Left lung (tissue), 10 donors: ENCODE measurements around the gene SLC25A38. TPM values are rescaled to one million over a fixed set of nuclear protein-coding genes. Genes with fewer than 3 reads are reported as not detected.
A peak's percentile ranks its signal among the peaks of the same experiment; 100 is the strongest.

ENCODE experiments used
- ATAC-seq: fragments of 200-7000 bp; cut with Tn5 transposase; one replicate; pipeline ENCODE4 v1.9.1; 2020; ENCODE audit warnings: moderate library complexity
- DNase-seq, 4 donors: peaks; one replicate each; pipeline ENCODE4 v3.0.0-alpha.2; 2013 to 2020
- H3K27ac ChIP-seq, 2 donors: fragments of 200-600 bp; sonication (generic) in 1 of 2; one replicate each; pipeline versions ENCODE4 v1.5.0 to v1.8.0; 2020 to 2021
- H3K27me3 ChIP-seq, 2 donors: fragments of 200-600 bp; sonication (generic) in 1 of 2; one replicate each; pipeline versions ENCODE4 v1.5.0 to v1.8.0; 2020 to 2021
- H3K36me3 ChIP-seq, 2 donors: fragments of 200-600 bp; sonication (generic) in 1 of 2; one replicate each; pipeline versions ENCODE4 v1.5.0 to v1.8.0; 2020 to 2021
- H3K4me1 ChIP-seq, 2 donors: fragments of 200-600 bp; one replicate each; pipeline ENCODE4 v1.8.0; 2021
- H3K4me3 ChIP-seq, 2 donors: fragments of 200-600 bp; sonication (generic) in 1 of 2; one replicate each; pipeline versions ENCODE4 v1.5.0 to v1.8.0; 2020 to 2021; ENCODE audit warnings: mild to moderate bottlenecking in 1 of 2
- H3K9me3 ChIP-seq, 2 donors: fragments of 200-600 bp; sonication (generic) in 1 of 2; one replicate each; pipeline versions ENCODE4 v1.5.0 to v1.8.0; 2020 to 2021
- intact Hi-C, 2 donors: fragments of 100-400 bp; cut with DNase I; formaldehyde crosslinking; loops; one replicate each; pipeline versions ENCODE4 v1.11.2 to v1.14.2; 2022
- polyA plus RNA-seq, 6 donors: library from polyadenylated mRNA; unstranded; fragments of 120-200 nt; gene quantifications; one replicate each; pipeline ENCODE4 v1.2.1, GENCODE V29; 2013; ENCODE audit not compliant: insufficient read length in 6 of 6
- total RNA-seq, 2 donors: library from RNA; stranded (reverse); fragmentation: NEBNext Ultra II Directional; extraction: Animal tissue kit (Norgen Biotek cat#: 25700); gene quantifications; one replicate each; pipeline ENCODE4 v1.2.1, GENCODE V29; 2021
- TF ChIP-seq, protein P1 (sequence below), 2 donors: fragments of 200-600 bp; sonication (generic) in 1 of 2; IDR thresholded peaks; one replicate each; pipeline versions ENCODE4 v1.5.0 to v1.8.0; 2021; ENCODE audit warnings: antibody characterized with exemption in 2 of 2
- donor health status: DM: no; HTN: yes; CAD: no.
- donor health status: DM: no; HTN: no; CAD: no.

The SLC25A38 gene
- total and polyA plus RNA-seq, 8 donors, result 28.9 to 41.5 (median 37.3) TPM

DNA sequence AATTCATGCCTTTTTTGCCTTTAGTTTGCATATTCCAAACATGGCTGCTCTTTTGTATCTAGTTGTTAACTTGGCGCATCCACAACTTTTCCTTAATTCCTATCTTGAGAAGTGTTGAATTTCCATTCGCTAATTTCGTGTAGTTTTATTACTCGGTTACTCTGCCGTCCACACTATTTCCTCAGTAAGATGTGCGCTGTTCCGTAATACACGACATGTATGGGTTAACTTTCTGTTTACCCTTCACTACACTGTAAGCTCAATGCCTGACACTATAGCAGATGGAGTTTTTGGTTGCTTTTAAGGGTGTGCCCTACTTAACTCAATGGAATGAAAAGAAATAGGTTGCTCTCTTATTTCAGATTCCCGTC, 24.1 kb downstream of the SLC25A38 start:
- peaks cover 0 to 46% of the 10 kb centered on the region in 2 donors for H3K36me3 ChIP-seq
- peak overlapping the region; percentile 81 to 83 for H3K27ac ChIP-seq
- TF ChIP-seq, protein P1, sequence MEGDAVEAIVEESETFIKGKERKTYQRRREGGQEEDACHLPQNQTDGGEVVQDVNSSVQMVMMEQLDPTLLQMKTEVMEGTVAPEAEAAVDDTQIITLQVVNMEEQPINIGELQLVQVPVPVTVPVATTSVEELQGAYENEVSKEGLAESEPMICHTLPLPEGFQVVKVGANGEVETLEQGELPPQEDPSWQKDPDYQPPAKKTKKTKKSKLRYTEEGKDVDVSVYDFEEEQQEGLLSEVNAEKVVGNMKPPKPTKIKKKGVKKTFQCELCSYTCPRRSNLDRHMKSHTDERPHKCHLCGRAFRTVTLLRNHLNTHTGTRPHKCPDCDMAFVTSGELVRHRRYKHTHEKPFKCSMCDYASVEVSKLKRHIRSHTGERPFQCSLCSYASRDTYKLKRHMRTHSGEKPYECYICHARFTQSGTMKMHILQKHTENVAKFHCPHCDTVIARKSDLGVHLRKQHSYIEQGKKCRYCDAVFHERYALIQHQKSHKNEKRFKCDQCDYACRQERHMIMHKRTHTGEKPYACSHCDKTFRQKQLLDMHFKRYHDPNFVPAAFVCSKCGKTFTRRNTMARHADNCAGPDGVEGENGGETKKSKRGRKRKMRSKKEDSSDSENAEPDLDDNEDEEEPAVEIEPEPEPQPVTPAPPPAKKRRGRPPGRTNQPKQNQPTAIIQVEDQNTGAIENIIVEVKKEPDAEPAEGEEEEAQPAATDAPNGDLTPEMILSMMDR (IDR thresholded peaks at IDR 0.05), result no peak
- peaks cover 9 to 44% of the 10 kb centered on the region in 2 donors for H3K4me1 ChIP-seq
- peak overlapping the region; percentile 61 to 84 for H3K4me3 ChIP-seq
- peak; percentile 25 for ATAC-seq
- H3K27me3 ChIP-seq, result no peaks in the 10 kb centered on the region
- H3K9me3 ChIP-seq, result no peaks in the 10 kb centered on the region
- intact Hi-C loops, result no loop called here
- no peak for DNase-seq

DNA sequence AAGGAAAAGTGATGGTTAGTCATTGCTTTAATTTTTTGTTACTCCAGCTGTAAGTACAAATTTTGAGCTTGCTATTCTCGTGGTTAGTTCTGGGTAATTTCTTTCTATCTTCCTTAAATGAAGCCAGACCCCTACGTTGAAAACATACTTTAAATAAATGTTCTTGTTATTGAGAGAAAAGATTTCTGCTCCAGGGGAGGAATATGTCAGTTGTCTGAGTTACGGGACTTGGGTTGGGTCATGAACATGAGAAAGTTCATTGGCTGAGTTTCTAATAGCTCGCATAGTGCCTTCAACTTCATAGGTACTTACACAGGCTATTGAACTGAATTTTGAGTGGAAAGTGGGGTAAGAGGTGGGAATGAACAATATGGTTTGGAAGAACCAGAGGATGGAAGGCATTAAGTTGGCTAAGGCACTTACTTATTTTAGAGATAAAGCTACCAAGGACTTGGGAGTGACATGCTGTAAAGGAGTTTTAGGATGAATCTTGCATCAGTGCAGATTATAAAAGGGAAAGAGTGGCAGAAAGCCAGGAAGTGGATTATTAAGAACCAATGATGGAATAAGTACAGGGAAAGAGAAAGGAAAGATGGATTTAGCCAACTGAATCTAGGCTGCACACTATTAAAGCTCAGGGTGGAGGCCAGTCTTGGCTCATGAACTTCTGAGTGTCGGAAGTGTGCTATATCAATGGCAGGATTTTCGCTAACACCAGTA, 24.8 kb downstream of the SLC25A38 start:
- peak overlapping the region; percentile 61 to 84 for H3K4me3 ChIP-seq
- no peaks in the 10 kb centered on the region for H3K27me3 ChIP-seq
- intact Hi-C loops, result no loop called here
- ATAC-seq (no peak), DNase-seq (no peak)
- H3K36me3 ChIP-seq, result peaks cover 0 to 53% of the 10 kb centered on the region in 2 donors
- no peaks in the 10 kb centered on the region for H3K9me3 ChIP-seq
- TF ChIP-seq, protein P1 (IDR thresholded peaks at IDR 0.05), result no peak
- H3K4me1 ChIP-seq, result peaks cover 9 to 44% of the 10 kb centered on the region in 2 donors
- H3K27ac ChIP-seq, result no peak overlapping the region

DNA sequence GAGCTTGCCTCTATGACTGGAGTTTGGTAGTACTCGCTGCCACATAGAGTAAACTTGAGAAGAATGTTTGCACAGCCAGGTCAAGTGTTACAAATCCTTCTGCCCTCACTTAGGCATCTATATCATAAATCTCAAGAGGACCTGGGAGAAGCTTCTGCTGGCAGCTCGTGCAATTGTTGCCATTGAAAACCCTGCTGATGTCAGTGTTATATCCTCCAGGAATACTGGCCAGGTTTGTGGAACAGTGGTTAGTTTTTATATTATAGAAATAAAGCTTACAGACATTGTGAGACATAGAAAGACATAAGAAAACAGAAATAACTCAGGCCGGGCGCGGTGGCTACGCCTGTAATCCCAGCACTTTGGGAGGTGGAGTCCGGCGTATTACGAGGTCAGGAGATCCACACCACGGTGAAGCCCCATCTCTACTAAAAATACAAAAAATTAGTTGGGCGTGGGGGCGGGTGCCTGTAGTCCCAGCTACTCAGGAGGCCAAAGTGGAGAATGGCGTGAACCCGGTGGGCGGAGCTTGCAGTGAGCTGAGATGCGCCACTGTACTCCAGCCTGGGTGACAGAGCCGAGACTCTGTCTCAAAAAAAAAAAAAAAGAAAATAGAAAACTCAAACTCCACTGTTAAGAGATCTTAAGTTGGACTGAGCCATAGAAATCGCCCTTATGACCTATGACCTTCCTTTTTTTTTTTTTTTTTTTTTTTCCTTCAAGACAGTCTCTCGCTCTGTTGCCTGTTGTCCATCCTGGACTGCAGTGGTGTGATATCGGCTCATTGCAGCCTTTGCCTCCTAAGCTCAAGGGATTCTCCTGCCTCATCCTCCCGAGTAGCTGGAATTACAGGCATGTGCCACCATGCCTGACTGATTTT, 25.6 kb downstream of the SLC25A38 start:
- H3K9me3 ChIP-seq, result no peaks in the 10 kb centered on the region
- no peak for ATAC-seq
- no peak for DNase-seq
- H3K27me3 ChIP-seq, result no peaks in the 10 kb centered on the region
- H3K27ac ChIP-seq, result no peak overlapping the region
- peak overlapping the region in 1 of 2 donors; percentile 61 for H3K4me3 ChIP-seq
- TF ChIP-seq, protein P1 (IDR thresholded peaks at IDR 0.05), result no peak
- peaks cover 0 to 61% of the 10 kb centered on the region in 2 donors for H3K36me3 ChIP-seq
- H3K4me1 ChIP-seq, result peaks cover 9 to 44% of the 10 kb centered on the region in 2 donors
- intact Hi-C loops, result no loop called here

DNA sequence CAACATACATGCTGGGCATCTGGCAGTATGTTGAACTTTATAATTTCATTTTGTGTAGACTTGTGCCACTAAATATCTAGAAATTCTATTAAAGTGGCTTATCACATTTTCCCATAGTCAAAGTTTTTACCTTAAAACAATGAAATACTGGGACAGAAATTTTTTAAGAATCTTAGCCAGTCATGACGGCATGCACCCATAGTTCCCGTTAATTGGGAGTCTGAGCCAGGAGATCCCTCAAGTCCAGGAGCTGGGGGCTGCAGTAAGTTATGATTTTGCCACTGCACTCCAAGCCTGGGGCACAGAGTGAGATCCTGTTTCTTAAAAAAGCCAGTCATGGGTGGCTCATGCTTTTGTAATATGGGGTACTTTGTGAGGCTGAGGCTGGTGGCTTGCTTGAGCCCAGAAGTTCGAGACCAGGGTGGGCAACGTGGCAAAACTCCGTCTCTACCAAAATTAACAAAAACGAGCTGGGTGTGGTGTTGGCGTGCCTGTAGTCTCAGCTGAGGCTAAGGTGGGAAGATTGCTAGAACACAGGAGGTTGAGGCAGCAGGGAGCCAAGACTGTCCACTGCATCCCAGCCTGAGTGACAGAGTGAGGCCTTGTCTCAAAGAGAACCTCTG, 26.5 kb downstream of the SLC25A38 start:
- no peak overlapping the region for H3K27ac ChIP-seq
- intact Hi-C loops, result no loop called here
- peaks cover 9 to 44% of the 10 kb centered on the region in 2 donors for H3K4me1 ChIP-seq
- TF ChIP-seq, protein P1 (IDR thresholded peaks at IDR 0.05), result no peak
- no peaks in the 10 kb centered on the region for H3K9me3 ChIP-seq
- H3K27me3 ChIP-seq, result no peaks in the 10 kb centered on the region
- H3K4me3 ChIP-seq, result no peak overlapping the region
- DNase-seq, result no peak
- ATAC-seq, result no peak
- H3K36me3 ChIP-seq, result peaks cover 0 to 70% of the 10 kb centered on the region in 2 donors

DNA sequence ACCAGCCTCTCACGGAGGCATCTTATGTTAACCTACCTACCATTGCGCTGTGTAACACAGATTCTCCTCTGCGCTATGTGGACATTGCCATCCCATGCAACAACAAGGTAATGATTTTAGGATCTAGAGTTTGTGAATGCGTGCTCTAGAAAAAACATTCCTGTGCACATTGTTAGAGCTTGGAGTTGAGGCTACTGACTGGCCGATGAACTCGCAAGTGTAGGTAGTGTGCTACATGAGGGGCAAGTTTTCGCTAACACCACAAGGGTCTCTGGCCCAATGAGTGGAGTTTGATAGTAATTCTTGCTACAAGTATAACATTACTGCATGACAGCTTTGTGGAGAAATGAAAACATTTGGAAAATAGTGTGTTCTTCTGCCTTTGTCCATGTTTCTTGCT, 27.7 kb downstream of the SLC25A38 start:
- no peaks in the 10 kb centered on the region for H3K9me3 ChIP-seq
- intact Hi-C loops, result no loop called here
- no peak overlapping the region for H3K4me3 ChIP-seq
- H3K36me3 ChIP-seq, result peaks cover 0 to 73% of the 10 kb centered on the region in 2 donors
- H3K27me3 ChIP-seq, result no peaks in the 10 kb centered on the region
- no peak for ATAC-seq
- no peak for DNase-seq
- H3K4me1 ChIP-seq, result peaks cover 9 to 40% of the 10 kb centered on the region in 2 donors
- TF ChIP-seq, protein P1 (IDR thresholded peaks at IDR 0.05), result no peak
- H3K27ac ChIP-seq, result no peak overlapping the region
